HepG2 (cell line): Measurements from ENCODE around the gene CHN2. TPM values are rescaled to one million over a fixed set of nuclear protein-coding genes. Genes with fewer than 3 reads are reported as not detected.

ENCODE experiments used
- CREBL2 ChIP-seq: sonication (generic); formaldehyde crosslinking; IDR thresholded peaks from 2 replicates; pipeline ENCODE4 v1.8.1; 2023; ENCODE audit warnings: missing genetic modification reagents, mild to moderate bottlenecking, borderline replicate concordance
- EEA1 ChIP-seq: sonication (generic); formaldehyde crosslinking; IDR thresholded peaks from 2 replicates; pipeline ENCODE4 v1.5.1; 2020; ENCODE audit warnings: mild to moderate bottlenecking, missing genetic modification reagents, borderline replicate concordance
- FOXP1 ChIP-seq, 2 experiments: fragments of 450-650 bp in 1 of 2; IDR thresholded peaks; 2 replicates each; pipeline ENCODE4 v1.6.1; 2017 to 2018; ENCODE audit warnings: antibody characterized with exemption in 1 of 2
- GZF1 ChIP-seq: sonication (generic); formaldehyde crosslinking; IDR thresholded peaks from 2 replicates; pipeline ENCODE4 v1.5.1; 2020; ENCODE audit warnings: mild to moderate bottlenecking, missing genetic modification reagents
- HOXA3 ChIP-seq: sonication (generic); formaldehyde crosslinking; IDR thresholded peaks from 2 replicates; pipeline ENCODE4 v1.5.0; 2020; ENCODE audit warnings: missing genetic modification reagents
- MIER2 ChIP-seq: IDR thresholded peaks from 2 replicates; pipeline ENCODE4 v1.6.1; 2016; ENCODE audit warnings: missing biosample characterization, missing genetic modification reagents
- NFE2 ChIP-seq: sonication (generic); formaldehyde crosslinking; IDR thresholded peaks from 2 replicates; pipeline ENCODE4 v1.4.0; 2020; ENCODE audit warnings: missing genetic modification reagents
- NFYB ChIP-seq: sonication (generic); formaldehyde crosslinking; IDR thresholded peaks from 2 replicates; pipeline ENCODE4 v1.4.0; 2020; ENCODE audit warnings: missing genetic modification reagents
- PAF1 ChIP-seq: IDR thresholded peaks from 2 replicates; pipeline ENCODE4 v1.6.1; 2016; ENCODE audit warnings: missing genetic modification reagents, missing compliant biosample characterization
- PCBP2 ChIP-seq: fragments of 200-400 bp; formaldehyde crosslinking; optimal IDR thresholded peaks from 2 replicates; pipeline ENCODE3; 2018; ENCODE audit warnings: low read length, low read depth; ENCODE audit not compliant: poor library complexity, severe bottlenecking
- POLR2A ChIP-seq, 2 experiments: IDR thresholded peaks; 2 replicates each; pipeline ENCODE4 v1.6.1; 2011; ENCODE audit warnings: low read depth in 2 of 2, low read length in 2 of 2, mild to moderate bottlenecking in 1 of 2, moderate library complexity in 1 of 2; ENCODE audit not compliant: insufficient read depth in 1 of 2
- RBM22 ChIP-seq: fragments of 200-400 bp; formaldehyde crosslinking; optimal IDR thresholded peaks from 2 replicates; pipeline ENCODE3; 2017; ENCODE audit warnings: mild to moderate bottlenecking, low read length, moderate library complexity
- SNAPC2 ChIP-seq: sonication (generic); formaldehyde crosslinking; IDR thresholded peaks from 2 replicates; pipeline ENCODE4 v1.8.1; 2022; ENCODE audit warnings: mild to moderate bottlenecking, missing genetic modification reagents
- TCF12 ChIP-seq, 2 experiments: fragments of 450-650 bp in 1 of 2; sonication (generic) in 1 of 2; formaldehyde crosslinking in 1 of 2; IDR thresholded peaks; 2 replicates each; pipeline versions ENCODE4 v1.6.1 to v1.8.0; 2017 to 2022; ENCODE audit warnings: antibody characterized with exemption in 1 of 2, mild to moderate bottlenecking in 1 of 2, missing genetic modification reagents in 1 of 2, moderate library complexity in 1 of 2
- ZBTB8A ChIP-seq: sonication (generic); formaldehyde crosslinking; IDR thresholded peaks from 2 replicates; pipeline ENCODE4 v1.4.0; 2020; ENCODE audit warnings: mild to moderate bottlenecking, low read depth, missing genetic modification reagents, borderline replicate concordance
- ZKSCAN8 ChIP-seq: IDR thresholded peaks from 2 replicates; pipeline ENCODE4 v1.6.1; 2016; ENCODE audit warnings: borderline replicate concordance, missing genetic modification reagents, missing compliant biosample characterization
- ZNF224 ChIP-seq: sonication (generic); formaldehyde crosslinking; IDR thresholded peaks from 2 replicates; pipeline ENCODE4 v1.5.0; 2020; ENCODE audit warnings: mild to moderate bottlenecking, missing genetic modification reagents
- ZNF274 ChIP-seq: sonication (generic); formaldehyde crosslinking; IDR thresholded peaks from 2 replicates; pipeline ENCODE4 v1.5.1; 2020; ENCODE audit warnings: mild to moderate bottlenecking, missing genetic modification reagents
- ZNF350 ChIP-seq: sonication (generic); formaldehyde crosslinking; IDR thresholded peaks from 2 replicates; pipeline ENCODE4 v1.4.0; 2020; ENCODE audit warnings: mild to moderate bottlenecking, low read depth, missing genetic modification reagents, borderline replicate concordance
- ZNF414 ChIP-seq: sonication (generic); formaldehyde crosslinking; IDR thresholded peaks from 2 replicates; pipeline ENCODE4 v1.5.0; 2020; ENCODE audit warnings: missing genetic modification reagents
- ZNF563 ChIP-seq: sonication (generic); formaldehyde crosslinking; IDR thresholded peaks from 2 replicates; pipeline ENCODE4 v1.8.0; 2022; ENCODE audit warnings: mild to moderate bottlenecking, moderate library complexity, missing genetic modification reagents
- ZNF670 ChIP-seq: sonication (generic); formaldehyde crosslinking; IDR thresholded peaks from 2 replicates; pipeline ENCODE4 v1.8.0; 2022; ENCODE audit warnings: mild to moderate bottlenecking, missing genetic modification reagents, borderline replicate concordance
- ZNF687 ChIP-seq: sonication (generic); formaldehyde crosslinking; IDR thresholded peaks from 2 replicates; pipeline ENCODE4 v1.5.1; 2020; ENCODE audit warnings: mild to moderate bottlenecking, missing genetic modification reagents, moderate library complexity
- polyA plus RNA-seq, 8 experiments: library from polyadenylated mRNA; depleted of rRNA in 3 of 8; stranded (reverse) in 7 of 8; unstranded in 1 of 8; fragments of >200 nt; fragmentation: Illumina TruSeq in 4 of 8; extraction: Trizol in 4 of 8; gene quantifications; 2 replicates each; pipeline versions ENCODE4 v1.2.1 to v1.2.3, GENCODE V29; 2011 to 2016; ENCODE audit warnings: low read depth in 4 of 8, missing spikeins in 1 of 8, mixed read lengths in 1 of 8; ENCODE audit not compliant: insufficient read depth in 1 of 8
- total RNA-seq, 5 experiments: library from RNA; depleted of rRNA; stranded (reverse); fragments of >200 nt; fragmentation: Illumina TruSeq; extraction: Trizol; gene quantifications; 2 replicates each; pipeline ENCODE4 v1.2.3, GENCODE V29; 2016; ENCODE audit warnings: low read depth in 1 of 5

The CHN2 gene
- total and polyA plus RNA-seq, 2 of the 13 experiments (the other 11 are each of a cell fraction or from before 2014, with no cell fraction given), result 23.5 to 30.5 TPM

- peak; percentile 45; the same call in 1 of the 2 replicates for TF ChIP-seq ZNF687 (CRISPR knock-in tag)
- TF ChIP-seq RBM22, result no peak
- no peak for TF ChIP-seq CREBL2
- TF ChIP-seq PAF1 (CRISPR knock-in tag), result no peak
- peak; percentile 82; the same call in 1 of the 2 replicates for TF ChIP-seq ZNF224 (CRISPR knock-in tag)
- TF ChIP-seq FOXP1 (IDR thresholded peaks at IDR 0.05), result peak; percentile 46; the same call in 1 of the 2 replicates
- TF ChIP-seq FOXP1 (CRISPR knock-in tag; IDR thresholded peaks at IDR 0.05), result peak; percentile 69; the same call in 1 of the 2 replicates
- TF ChIP-seq NFYB (CRISPR knock-in tag), result peak; percentile 69
- 0 out of 2 replicates have a peak, but pooled peaks have one; percentile 24 for TF ChIP-seq ZKSCAN8 (CRISPR knock-in tag)
- TF ChIP-seq ZNF670 (CRISPR knock-in tag), result peak; percentile 73; the same call in 1 of the 2 replicates
- TF ChIP-seq HOXA3 (CRISPR knock-in tag), result peak; percentile 65; the same call in 1 of the 2 replicates
- TF ChIP-seq SNAPC2 (CRISPR knock-in tag), result 0 out of 2 replicates have a peak, but pooled peaks have one; percentile 19
- TF ChIP-seq GZF1, result no peak
- peak; percentile 51; the same call in 1 of the 2 replicates for TF ChIP-seq ZNF350 (CRISPR knock-in tag)
- no peak for TF ChIP-seq TCF12 (IDR thresholded peaks at IDR 0.05)
- peak; percentile 48; the same call in 1 of the 2 replicates for TF ChIP-seq TCF12 (CRISPR knock-in tag; IDR thresholded peaks at IDR 0.05)
- no peak for TF ChIP-seq ZNF563 (CRISPR knock-in tag)
- no peak for TF ChIP-seq PCBP2
- peak; percentile 49; the same call in 1 of the 2 replicates for TF ChIP-seq ZNF414 (CRISPR knock-in tag)
- no peak for TF ChIP-seq ZBTB8A
- TF ChIP-seq EEA1, result no peak
- no peak for TF ChIP-seq MIER2 (CRISPR knock-in tag)
- TF ChIP-seq ZNF274 (CRISPR knock-in tag), result no peak
- TF ChIP-seq POLR2A (IDR thresholded peaks at IDR 0.05; ENCODE audit: insufficient read depth in 1 of 2, low read depth in 2 of 2, low read length in 2 of 2), result 0 out of 4 replicates have a peak, but pooled peaks of 1 of the 2 experiments have one; percentile 24
- no peak for TF ChIP-seq NFE2 (CRISPR knock-in tag)
These were observed 14.1 kb downstream of the CHN2 start (continued) for GRCh38 chr7:29208410-29209250.
